ENCODE results near the gene SLC10A1.
A peak's percentile ranks its signal among the peaks of the same experiment; 100 is the strongest.

DNA sequence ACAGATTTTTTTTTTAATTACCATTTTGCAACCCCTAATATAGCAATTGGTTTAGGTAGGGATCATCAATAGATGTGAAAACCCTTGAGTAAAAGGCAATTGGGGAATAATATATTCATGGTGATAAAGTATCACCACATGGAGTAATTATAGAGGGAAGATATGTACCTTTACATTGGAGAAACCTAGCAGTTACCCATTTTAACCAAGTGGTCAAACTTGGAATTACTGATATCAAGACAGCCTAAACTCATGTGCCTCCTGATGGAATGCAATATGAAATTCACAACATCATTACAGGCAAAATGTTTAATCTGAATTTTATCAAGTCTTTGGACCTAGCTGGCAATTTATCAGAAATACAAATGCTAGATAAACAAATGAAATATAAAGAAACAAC lies 6.7 kb upstream of the SLC10A1 start:
- TF ChIP-seq, protein P1, sequence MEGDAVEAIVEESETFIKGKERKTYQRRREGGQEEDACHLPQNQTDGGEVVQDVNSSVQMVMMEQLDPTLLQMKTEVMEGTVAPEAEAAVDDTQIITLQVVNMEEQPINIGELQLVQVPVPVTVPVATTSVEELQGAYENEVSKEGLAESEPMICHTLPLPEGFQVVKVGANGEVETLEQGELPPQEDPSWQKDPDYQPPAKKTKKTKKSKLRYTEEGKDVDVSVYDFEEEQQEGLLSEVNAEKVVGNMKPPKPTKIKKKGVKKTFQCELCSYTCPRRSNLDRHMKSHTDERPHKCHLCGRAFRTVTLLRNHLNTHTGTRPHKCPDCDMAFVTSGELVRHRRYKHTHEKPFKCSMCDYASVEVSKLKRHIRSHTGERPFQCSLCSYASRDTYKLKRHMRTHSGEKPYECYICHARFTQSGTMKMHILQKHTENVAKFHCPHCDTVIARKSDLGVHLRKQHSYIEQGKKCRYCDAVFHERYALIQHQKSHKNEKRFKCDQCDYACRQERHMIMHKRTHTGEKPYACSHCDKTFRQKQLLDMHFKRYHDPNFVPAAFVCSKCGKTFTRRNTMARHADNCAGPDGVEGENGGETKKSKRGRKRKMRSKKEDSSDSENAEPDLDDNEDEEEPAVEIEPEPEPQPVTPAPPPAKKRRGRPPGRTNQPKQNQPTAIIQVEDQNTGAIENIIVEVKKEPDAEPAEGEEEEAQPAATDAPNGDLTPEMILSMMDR (IDR thresholded peaks at IDR 0.05; ENCODE audit: low read depth, low read length, poor library complexity, severe bottlenecking): peak; percentile 32
- TF ChIP-seq EZH2phosphoT487 (IDR thresholded peaks at IDR 0.05; ENCODE audit: borderline replicate concordance, low read length): no peak

Measured in DOHH2 (cell line).